DOHH2 (cell line): Measurements from ENCODE around the gene PMVK.

Experiments used
- EZH2phosphoT487 ChIP-seq: fragments of 200-600 bp; sonication (generic); IDR thresholded peaks from 2 replicates; pipeline ENCODE4 v1.6.1; 2017; ENCODE audit warnings: borderline replicate concordance, mild to moderate bottlenecking, antibody characterized with exemption, low read length, moderate library complexity, mixed read lengths
- TF ChIP-seq, protein P1 (sequence below): fragments of 200-600 bp; sonication (generic); IDR thresholded peaks from one replicate; pipeline ENCODE4 v1.5.1; 2014; ENCODE audit warnings: antibody characterized with exemption, mild to moderate bottlenecking, low read depth, low read length; ENCODE audit not compliant: poor library complexity, severe bottlenecking

DNA sequence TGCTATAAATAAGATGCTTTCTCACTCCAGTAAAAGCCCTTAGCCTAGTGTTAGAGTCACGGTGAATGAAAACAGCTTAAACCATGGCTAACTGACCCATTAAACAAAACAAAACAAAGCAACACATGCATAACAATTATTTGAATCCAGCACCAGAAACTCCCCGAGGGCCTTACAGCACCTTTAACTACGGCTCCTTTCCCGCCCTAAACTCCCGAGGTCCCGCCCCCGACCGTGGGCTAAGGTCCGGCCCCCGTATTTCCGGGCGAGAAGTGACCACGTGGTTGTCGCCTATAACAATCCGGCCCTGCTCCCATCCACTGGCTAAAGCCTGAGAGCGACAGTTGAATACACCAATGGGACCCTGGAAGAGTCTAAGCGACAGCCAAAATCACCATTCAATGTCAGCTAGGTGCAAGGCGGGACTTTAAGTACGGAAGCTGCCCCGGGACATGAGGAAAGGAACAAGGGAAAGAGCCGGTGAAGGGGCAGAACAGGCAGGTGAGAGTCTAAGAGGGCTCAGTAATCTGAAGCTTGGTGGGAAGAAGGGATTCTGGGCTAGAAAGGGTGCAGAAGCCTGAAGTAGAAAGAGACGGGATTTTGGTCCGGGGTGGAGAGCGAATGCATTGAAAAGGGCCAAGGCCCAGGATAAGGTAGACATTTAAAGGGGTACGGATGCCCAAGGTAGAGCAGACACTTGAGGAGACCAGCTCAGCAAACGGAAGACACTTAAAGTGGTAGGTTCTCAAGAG is 46.6 kb upstream of the PMVK start, which contains the start of gene FLAD1:
- TF ChIP-seq, protein P1, sequence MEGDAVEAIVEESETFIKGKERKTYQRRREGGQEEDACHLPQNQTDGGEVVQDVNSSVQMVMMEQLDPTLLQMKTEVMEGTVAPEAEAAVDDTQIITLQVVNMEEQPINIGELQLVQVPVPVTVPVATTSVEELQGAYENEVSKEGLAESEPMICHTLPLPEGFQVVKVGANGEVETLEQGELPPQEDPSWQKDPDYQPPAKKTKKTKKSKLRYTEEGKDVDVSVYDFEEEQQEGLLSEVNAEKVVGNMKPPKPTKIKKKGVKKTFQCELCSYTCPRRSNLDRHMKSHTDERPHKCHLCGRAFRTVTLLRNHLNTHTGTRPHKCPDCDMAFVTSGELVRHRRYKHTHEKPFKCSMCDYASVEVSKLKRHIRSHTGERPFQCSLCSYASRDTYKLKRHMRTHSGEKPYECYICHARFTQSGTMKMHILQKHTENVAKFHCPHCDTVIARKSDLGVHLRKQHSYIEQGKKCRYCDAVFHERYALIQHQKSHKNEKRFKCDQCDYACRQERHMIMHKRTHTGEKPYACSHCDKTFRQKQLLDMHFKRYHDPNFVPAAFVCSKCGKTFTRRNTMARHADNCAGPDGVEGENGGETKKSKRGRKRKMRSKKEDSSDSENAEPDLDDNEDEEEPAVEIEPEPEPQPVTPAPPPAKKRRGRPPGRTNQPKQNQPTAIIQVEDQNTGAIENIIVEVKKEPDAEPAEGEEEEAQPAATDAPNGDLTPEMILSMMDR, result no peak
- no peak for TF ChIP-seq EZH2phosphoT487
